ENCODE data around the gene TNIK.

- no peak for TF ChIP-seq ELF4 (CRISPR knock-in tag; IDR thresholded peaks at IDR 0.05; ENCODE audit: borderline replicate concordance)
- TF ChIP-seq ZNF75D (CRISPR knock-in tag; IDR thresholded peaks at IDR 0.05; ENCODE audit: borderline replicate concordance), result no peak
- no peak for TF ChIP-seq CC2D1A (CRISPR knock-in tag; IDR thresholded peaks at IDR 0.05)
- TF ChIP-seq BRF2 (CRISPR knock-in tag; IDR thresholded peaks at IDR 0.05), result no peak
- TF ChIP-seq, protein P1, sequence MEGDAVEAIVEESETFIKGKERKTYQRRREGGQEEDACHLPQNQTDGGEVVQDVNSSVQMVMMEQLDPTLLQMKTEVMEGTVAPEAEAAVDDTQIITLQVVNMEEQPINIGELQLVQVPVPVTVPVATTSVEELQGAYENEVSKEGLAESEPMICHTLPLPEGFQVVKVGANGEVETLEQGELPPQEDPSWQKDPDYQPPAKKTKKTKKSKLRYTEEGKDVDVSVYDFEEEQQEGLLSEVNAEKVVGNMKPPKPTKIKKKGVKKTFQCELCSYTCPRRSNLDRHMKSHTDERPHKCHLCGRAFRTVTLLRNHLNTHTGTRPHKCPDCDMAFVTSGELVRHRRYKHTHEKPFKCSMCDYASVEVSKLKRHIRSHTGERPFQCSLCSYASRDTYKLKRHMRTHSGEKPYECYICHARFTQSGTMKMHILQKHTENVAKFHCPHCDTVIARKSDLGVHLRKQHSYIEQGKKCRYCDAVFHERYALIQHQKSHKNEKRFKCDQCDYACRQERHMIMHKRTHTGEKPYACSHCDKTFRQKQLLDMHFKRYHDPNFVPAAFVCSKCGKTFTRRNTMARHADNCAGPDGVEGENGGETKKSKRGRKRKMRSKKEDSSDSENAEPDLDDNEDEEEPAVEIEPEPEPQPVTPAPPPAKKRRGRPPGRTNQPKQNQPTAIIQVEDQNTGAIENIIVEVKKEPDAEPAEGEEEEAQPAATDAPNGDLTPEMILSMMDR (CRISPR knock-in tag; IDR thresholded peaks at IDR 0.05), result no peak
- TF ChIP-seq ATF7 (IDR thresholded peaks at IDR 0.05), result no peak
- TF ChIP-seq ATF7 (CRISPR knock-in tag; IDR thresholded peaks at IDR 0.05), result no peak
- no peak for TF ChIP-seq ATF2 (CRISPR knock-in tag; IDR thresholded peaks at IDR 0.05)
Observed at GRCh38 chr3:171379961-171380483, 80.2 kb downstream of the TNIK start.

Data from HepG2 (cell line).